LHCN-M2 (cell line): Measurements from ENCODE around the gene OR2T11. TPM values are rescaled to one million over a fixed set of nuclear protein-coding genes. Genes with fewer than 3 reads are reported as not detected.
"Not testable (repeated sequence)": the region's sequence is repeated elsewhere in the genome, so short reads cannot be mapped to it uniquely, and the experiment has no call there.

ENCODE experiments used
- DNase-seq: peaks from one replicate; pipeline ENCODE4 v3.0.0-alpha.2; 2012; ENCODE audit warnings: low read depth
- total RNA-seq: library from RNA; depleted of rRNA; stranded (reverse); fragments of >200 nt; gene quantifications from 2 replicates; pipeline ENCODE4 v1.2.3, GENCODE V29; 2014; rRNA removed

Gene OR2T11
- total RNA-seq, 1 experiment from 2014 or later = not detected

DNA sequence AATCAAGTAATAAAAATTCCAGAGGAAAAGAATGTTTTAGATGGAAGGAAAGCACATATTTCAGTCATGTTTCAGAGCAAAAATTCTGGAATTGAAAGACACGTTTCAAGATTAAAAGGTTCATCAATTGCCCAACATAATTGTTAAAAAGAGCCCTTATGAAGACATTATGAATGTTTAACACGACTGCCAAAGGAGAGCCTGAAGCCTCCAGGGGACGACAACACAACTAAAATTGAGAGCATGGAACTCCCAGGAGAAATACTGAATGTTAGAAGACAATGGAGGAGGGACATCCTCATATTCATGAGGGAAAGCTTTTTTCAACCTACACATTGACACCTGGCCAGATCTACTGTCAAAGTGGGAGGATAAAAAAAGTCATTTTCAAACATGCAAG, 16.0 kb downstream of the OR2T11 start:
- peak; percentile 49 for DNase-seq

DNA sequence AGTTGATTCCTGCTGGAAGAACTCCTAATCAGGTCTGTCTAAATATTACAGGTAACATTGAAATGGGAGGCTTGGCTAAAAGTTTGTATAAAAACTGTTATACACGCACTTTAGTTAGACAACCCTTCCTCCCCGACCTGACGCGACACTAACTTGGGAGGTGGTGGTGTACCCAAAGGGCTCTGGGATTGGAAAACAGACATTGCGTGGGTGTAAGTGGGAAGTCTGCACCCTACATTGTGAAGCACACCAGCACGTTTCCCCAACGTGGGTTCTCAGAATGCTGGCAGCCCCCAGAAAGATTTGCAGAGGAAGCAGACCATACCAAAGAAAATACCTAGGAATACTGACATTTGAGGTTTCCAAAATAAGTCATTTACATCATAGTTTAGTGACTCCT, 16.8 kb downstream of the OR2T11 start:
- no peak for DNase-seq

DNA sequence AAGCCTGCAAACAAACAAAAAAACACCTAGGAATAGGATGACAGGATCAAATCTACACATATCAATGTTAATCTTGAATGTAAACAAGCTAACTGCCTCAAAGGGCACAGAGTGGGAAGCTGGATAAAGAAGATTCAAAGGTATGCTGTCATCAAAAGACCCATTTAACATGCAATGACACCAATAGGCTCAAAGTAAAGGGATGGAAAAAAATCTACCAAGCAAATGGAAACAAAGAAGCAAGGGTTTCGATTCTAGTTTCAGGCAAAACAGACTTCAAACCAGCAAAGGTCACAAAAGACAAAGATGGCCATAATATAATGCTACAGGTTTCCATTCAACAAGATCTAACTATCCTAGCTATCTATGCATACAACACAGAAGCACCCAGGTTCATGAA, 21.1 kb downstream of the OR2T11 start:
- no peak for DNase-seq

DNA sequence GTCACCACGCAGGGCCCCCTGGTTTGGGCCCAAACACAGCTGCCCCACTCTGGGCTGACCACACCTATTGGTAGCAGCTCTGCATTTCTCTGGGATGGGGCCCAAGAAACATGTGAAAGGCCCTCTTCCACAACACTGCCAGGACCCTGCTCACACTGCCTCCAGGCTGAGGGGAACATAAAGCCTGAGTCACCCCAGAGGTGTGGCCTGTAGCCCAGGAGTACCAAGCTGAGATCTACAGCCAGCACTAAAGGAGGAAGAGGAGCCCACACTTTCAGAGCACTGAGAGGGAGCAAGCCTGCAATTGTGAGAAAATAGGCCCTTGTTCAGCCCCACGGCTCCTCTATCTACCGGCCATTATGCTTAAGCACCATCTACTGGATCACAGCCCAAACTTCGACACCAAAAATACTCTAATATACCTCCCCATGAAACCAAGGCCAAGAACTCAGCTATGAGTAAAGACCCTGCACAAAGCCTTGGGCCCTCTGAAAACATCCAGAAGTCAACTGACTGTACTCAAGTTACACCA, 22.9 kb downstream of the OR2T11 start:
- DNase-seq = no peak

DNA sequence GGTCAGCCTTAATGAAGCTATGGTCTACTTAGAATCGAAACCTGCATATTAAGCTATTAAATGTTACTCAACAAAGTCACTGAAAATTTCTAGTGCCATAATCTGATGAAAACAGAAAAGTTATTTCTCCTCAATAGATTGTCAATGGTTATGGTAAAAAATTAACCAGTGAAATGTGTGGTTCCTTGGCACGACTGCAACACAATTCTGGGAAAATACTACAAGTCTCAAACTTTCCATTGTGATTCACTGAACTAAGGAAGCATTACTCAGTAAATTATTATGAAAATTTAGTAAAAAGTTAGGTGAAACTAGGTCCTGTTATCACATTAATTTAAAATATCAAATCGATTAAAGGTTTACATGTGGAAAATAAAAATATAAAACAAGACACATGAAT, 24.6 kb downstream of the OR2T11 start:
- DNase-seq = no peak

DNA sequence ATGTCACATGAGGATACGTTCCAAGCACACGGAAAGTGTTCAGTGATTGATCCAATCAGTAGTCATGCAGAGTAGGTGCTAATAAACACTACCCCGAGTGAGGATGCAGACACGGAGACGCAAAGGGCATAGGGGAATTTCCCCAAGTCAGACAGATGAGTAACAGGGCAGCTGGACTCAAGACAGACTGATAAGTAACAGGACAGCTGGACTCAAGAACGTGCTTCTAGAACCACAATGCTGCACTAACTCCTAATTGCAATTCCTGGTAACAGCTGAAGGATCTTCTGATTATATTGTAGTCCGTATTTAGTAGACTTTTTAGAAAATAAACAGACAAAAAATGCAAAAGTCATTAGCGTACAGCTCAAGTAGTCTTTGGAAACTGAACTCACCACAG, 35.5 kb downstream of the OR2T11 start:
- DNase-seq = peak; percentile 55

DNA sequence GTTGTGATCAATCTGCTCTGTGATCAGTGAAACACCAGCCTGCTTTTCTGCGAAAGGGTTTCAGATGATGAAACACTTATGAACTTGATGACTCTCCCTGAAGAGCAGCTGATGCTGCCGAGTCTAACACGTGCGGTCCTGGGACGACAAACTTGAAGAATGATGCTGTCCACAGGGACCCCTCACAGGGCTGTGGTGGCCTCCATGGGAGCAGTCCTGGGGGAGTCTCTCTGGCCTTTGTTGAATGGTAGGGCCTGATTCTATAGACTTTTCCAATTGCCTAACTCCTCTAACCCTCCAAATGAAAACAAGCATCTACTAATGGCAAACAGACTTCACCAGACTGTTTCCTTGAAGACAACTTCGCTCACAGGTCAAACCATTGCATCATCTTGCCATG, 37.3 kb downstream of the OR2T11 start, which contains the start of gene OR2T10:
OR2T10 (minus strand) TSS at position 112 of the 400 bp plus-strand sequence. CDS start 3,932 bp downstream, outside the sequence.
- DNase-seq = no peak

DNA sequence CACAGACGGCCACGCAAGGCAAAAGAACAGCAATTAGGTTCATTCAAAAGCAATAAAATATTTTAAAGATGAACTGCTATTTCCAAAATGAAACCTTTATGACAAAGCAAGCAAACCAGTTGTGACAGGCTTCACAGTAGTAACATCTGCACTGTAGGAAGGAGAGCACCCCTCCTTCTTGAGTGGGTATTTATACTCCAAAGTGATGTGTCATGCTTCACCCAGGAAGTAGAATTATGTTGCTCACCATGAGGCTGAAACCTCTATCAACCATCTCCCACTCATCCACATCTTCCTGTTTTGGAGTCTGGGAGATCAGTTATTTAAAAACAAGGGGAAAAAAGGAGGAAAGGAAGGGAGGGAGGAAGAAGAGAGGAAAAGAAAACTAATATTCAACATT, 38.3 kb downstream of the OR2T11 start:
- peak; percentile 8 for DNase-seq

DNA sequence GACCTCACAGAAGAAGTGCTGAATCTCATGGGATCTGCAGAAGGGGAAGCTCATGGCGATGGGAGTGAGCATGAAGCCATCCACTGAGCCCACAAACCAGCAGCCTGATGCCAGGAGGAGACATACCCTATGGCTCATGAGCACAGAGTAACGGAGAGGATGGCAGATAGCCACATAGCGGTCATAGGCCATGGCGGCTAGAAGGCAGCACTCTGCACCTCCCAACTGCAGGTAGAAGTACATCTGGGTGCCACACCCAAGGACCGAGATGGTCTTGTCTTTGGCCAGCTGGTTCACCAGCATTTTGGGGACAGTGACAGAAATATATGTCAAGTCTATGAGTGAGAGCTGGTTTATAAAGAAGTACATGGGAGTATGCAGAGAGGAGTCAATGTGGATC, 41.7 kb downstream of the OR2T11 start:
- DNase-seq = no peak

DNA sequence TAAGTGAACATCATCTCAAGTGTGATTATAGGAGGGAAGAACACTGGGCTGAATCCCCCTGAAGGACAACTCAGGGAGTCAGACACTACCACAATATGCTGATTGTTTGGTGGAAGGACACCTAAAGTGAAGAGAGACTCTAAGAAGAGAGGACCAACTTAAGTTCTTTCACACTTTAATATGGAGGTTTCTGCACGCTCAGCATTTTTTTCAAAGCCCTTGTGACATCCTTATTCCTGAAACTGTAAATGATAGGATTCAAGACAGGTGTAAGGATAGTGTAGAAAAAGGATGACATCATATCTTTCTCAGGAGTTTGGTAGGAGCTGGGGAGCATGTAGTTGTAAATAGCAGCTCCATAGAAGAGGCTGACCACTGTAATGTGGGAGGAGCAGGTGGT, 42.2 kb downstream of the OR2T11 start:
- no peak for DNase-seq

DNA sequence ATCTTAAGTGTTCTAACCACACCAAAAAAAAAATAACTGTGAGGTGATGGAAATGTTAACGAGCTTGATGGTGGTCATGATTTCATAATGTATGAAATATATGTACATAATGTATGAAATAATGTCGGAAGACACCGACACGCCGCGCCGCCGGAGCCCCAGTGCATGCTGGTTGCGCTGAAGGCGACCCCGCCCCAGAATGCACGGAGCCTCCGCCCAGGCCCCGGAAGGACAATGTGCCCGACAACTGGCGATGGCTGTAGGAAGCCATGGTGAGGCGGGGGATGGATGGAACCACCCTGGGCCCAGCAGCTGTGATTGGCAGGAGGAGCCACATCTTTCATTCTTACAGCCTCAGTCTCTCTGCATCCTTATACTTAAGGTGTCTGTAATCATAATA, 44.8 kb downstream of the OR2T11 start:
- no peak for DNase-seq

DNA sequence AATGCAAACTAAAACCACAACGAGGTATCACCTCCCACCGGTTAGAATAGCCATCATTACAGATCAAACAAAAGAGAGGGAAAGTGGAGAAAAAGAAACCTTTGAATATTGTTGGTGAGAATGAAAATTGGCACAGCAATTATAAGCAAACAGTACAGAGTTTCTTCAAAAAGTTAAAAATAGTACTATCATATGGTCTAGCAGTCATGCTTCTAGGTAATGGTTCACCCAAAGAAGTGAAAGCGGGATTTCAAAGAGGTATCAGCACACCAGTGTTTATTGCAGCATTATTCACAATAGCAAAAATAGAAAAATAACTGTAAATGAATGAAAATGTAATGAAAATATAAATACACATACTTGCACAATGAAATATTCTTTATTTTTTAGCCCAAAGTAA, 45.6 kb downstream of the OR2T11 start:
- DNase-seq = no peak

DNA sequence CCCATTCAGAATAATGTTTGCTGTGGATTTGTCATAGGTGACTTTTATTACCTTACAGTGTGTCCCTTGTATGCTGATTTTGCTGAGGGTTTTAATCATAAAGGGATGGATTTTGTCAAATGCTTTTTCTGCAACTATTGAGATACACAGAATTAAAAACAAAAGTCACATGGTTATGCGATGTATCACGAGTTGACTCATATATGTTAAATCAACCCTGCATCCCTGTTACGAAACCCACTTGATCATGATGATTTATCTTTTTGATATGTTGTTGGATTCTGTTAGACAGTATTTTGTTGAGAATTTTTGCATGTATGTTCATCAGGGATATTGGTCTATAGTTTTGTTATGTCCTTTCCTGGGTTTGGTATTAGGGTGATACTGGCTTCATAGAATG, 49.6 kb downstream of the OR2T11 start:
- DNase-seq = no peak

DNA sequence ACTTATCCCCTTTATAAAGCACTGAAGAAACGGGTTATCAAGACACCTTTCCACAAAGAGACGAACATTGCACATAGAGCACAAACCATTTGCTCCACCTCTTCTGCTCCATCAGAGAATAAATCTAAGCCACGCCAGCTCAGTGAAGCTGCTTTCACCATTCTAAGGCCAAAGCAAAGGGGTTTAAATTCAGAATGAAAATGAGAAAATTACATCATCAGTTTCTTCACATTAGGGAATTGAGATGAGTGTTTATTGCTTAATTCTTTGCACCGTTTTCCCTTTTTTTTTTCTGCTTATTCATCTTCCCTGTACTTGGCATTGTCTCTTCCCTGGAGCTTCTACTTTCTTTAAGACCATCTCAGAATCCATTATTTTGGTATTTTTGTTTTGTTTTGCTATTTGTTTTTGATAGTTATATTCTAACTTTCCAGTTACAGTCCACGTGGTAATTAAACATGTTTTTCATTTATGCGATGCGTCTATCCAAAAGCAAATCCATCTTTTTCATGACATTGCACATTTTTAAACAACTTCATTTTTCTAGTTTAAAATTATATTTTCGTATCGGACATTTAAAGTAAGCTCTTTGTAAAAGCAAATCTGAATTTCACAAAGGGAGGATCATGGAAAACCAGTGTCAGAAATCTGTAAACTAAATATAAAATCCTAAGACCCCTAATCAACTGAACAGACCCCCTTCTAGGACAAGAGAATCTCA, 58.5 kb downstream of the OR2T11 start:
- no peak for DNase-seq

DNA sequence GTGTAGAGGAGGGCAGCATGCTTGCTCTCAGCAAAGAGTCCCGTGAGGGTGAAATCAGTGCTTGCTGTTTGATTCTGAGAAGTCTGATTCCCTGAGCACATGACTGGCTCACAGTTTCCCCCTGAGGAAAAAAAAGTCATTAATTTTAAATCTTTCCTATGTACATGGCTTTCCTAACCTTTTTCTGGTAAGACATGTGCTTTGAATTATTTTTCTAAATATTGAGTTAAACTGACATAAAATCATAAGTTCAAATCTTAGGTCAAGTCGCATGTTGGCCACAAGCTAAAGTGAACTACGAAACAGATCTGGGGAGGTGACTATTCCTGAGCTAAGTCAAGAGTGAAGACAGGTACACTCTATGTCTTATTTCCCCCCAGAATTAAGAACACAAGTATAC, 60.2 kb downstream of the OR2T11 start, which contains the start of gene OR2T34:
OR2T34 (minus strand) TSS at position 101 of the 400 bp plus-strand sequence; CDS start at position 101, 0 bp downstream.
- not testable (repeated sequence) for DNase-seq

DNA sequence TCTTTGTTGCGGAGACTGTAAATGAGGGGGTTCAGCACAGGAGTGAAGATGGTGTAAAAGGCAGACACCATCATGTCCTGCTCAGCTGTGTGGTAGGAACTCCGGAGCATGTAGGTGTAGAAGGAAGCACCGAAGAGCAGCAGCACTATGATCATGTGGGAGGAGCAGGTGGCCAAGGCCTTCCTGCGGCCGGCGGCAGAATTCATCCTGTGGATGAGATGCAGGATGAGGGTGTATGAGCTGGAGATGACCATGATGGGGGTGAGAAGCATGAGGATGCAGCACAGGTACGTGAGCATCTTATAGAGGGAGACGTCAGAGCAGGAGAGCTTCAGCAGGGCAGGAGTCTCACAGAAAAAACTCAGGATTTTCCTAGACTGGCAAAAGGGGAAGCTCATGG, 61.0 kb downstream of the OR2T11 start:
- DNase-seq = not testable (repeated sequence)

Other genes starting within 250 kb of the OR2T11 start
- gene OR2T1, start 232.0 kb downstream of the OR2T11 start, total RNA-seq = not detected in 2 replicates
- gene OR2T2, start 189.5 kb downstream of the OR2T11 start, total RNA-seq = not detected in 2 replicates
- not detected in 2 replicates for gene OR2T3, start 161.7 kb downstream of the OR2T11 start, total RNA-seq
- not detected in 2 replicates for gene OR2T5, start 146.5 kb downstream of the OR2T11 start, total RNA-seq
- not detected in 2 replicates for gene OR2G6, start 127.0 kb downstream of the OR2T11 start, total RNA-seq
- not detected in 2 replicates for gene OR2T29, start 72.3 kb downstream of the OR2T11 start, total RNA-seq
- not detected in 2 replicates for gene OR2T34, start 60.3 kb downstream of the OR2T11 start, total RNA-seq
- gene OR2T10, start 37.4 kb downstream of the OR2T11 start, total RNA-seq = not detected in 2 replicates
- not detected in 2 replicates for gene OR2T35, start 10.2 kb upstream of the OR2T11 start, total RNA-seq
- not detected in 2 replicates for gene OR2T27, start 20.4 kb upstream of the OR2T11 start, total RNA-seq
- gene OR14I1, start 67.7 kb upstream of the OR2T11 start, total RNA-seq = not detected in 2 replicates
- not detected in 2 replicates for gene LYPD8, start 120.7 kb upstream of the OR2T11 start, total RNA-seq
- 18.0 and 24.3 TPM in 2 replicates for gene SH3BP5L, start 190.8 kb upstream of the OR2T11 start, total RNA-seq
- 24.6 and 28.4 TPM in 2 replicates for gene ZNF672, start 203.1 kb upstream of the OR2T11 start, total RNA-seq
- 44.6 and 44.8 TPM in 2 replicates for gene ZNF692, start 224.0 kb upstream of the OR2T11 start, total RNA-seq